Prostate gland (tissue), 2 donors: ENCODE data around the gene EIF4G3. TPM values are rescaled to one million over a fixed set of nuclear protein-coding genes. Genes with fewer than 3 reads are reported as not detected.

Source experiments
- DNase-seq: peaks from one replicate; pipeline ENCODE4 v3.0.0-alpha.2; 2019; ENCODE audit warnings: low spot score
- H3K27ac ChIP-seq, 2 donors: fragments of 200-600 bp; sonication (generic); 2 replicates each; pipeline ENCODE4 v1.5.1; 2017 to 2019
- H3K27me3 ChIP-seq: fragments of 200-600 bp; sonication (generic); replicated peaks from 2 replicates; pipeline ENCODE4 v1.5.1; 2019; ENCODE audit not compliant: insufficient read depth
- H3K36me3 ChIP-seq, 2 donors: fragments of 200-600 bp; sonication (generic); 1 replicate in 1 of 2; 2 replicates in 1 of 2; pipeline versions ENCODE4 v1.5.1 to v1.8.1; 2017 to 2019
- H3K4me1 ChIP-seq: fragments of 200-600 bp; sonication (generic); replicated peaks from 2 replicates; pipeline ENCODE4 v1.5.1; 2019
- H3K4me3 ChIP-seq, 2 donors: fragments of 200-600 bp; sonication (generic); 2 replicates each; pipeline ENCODE4 v1.5.1; 2017 to 2019
- H3K9me3 ChIP-seq: fragments of 200-600 bp; sonication (generic); 2 replicates; pipeline ENCODE4 v1.5.1; 2017
- POLR2A ChIP-seq: fragments of 450-650 bp; IDR thresholded peaks from one replicate; pipeline ENCODE4 v1.6.1; 2016; ENCODE audit warnings: antibody characterized with exemption, mild to moderate bottlenecking
- POLR2AphosphoS5 ChIP-seq: sonication (generic); formaldehyde crosslinking; IDR thresholded peaks from one replicate; pipeline ENCODE4 v1.6.1; 2017; ENCODE audit warnings: antibody characterized with exemption
- WGBS: methylation state at CpG from one replicate; pipeline ENCODE4 v1.1.5; 2018; 5-methylcytosine and 5-hydroxymethylcytosine counted together
- intact Hi-C: fragments of 100-400 bp; cut with DNase I; formaldehyde crosslinking; loops from one replicate; pipeline ENCODE4 v1.14.2; 2022
- total RNA-seq, 2 donors: library from RNA; depleted of rRNA; stranded (reverse); fragments of >200 nt; gene quantifications; one replicate each; pipeline ENCODE4 v1.1.0, GENCODE V29; 2016
- TF ChIP-seq, protein P1 (sequence below), 4 experiments: fragments of 200-600 bp in 2 of 4; fragments of 450-650 bp in 2 of 4; sonication (generic) in 2 of 4; IDR thresholded peaks; 1 replicate in 3 of 4; 2 replicates in 1 of 4; pipeline ENCODE4 v1.5.1; 2016 to 2019; ENCODE audit warnings: antibody characterized with exemption in 4 of 4, mild to moderate bottlenecking in 2 of 4, moderate library complexity in 2 of 4

EIF4G3 gene
- total RNA-seq, 2 donors from 2014 or later = 28.3 to 81.1 TPM

GRCh38 chr1:21066356-21067012 is 110.2 kb downstream of the EIF4G3 start:
- no peak overlapping the region for H3K27ac ChIP-seq
- DNase-seq = no peak
- WGBS = 45% methylated on average over 3 of the region's 3 CpGs
- TF ChIP-seq POLR2A (no peak), POLR2AphosphoS5 (no peak)
- TF ChIP-seq, protein P1, sequence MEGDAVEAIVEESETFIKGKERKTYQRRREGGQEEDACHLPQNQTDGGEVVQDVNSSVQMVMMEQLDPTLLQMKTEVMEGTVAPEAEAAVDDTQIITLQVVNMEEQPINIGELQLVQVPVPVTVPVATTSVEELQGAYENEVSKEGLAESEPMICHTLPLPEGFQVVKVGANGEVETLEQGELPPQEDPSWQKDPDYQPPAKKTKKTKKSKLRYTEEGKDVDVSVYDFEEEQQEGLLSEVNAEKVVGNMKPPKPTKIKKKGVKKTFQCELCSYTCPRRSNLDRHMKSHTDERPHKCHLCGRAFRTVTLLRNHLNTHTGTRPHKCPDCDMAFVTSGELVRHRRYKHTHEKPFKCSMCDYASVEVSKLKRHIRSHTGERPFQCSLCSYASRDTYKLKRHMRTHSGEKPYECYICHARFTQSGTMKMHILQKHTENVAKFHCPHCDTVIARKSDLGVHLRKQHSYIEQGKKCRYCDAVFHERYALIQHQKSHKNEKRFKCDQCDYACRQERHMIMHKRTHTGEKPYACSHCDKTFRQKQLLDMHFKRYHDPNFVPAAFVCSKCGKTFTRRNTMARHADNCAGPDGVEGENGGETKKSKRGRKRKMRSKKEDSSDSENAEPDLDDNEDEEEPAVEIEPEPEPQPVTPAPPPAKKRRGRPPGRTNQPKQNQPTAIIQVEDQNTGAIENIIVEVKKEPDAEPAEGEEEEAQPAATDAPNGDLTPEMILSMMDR (IDR thresholded peaks at IDR 0.05) = no peak
- H3K27me3 ChIP-seq = peaks cover 3% of the 10 kb centered on the region
- intact Hi-C loops = no loop called here
- no peak overlapping the region for H3K4me3 ChIP-seq
- no peaks in the 10 kb centered on the region for H3K4me1 ChIP-seq
- no peaks in the 10 kb centered on the region for H3K36me3 ChIP-seq
- no peaks in the 10 kb centered on the region for H3K9me3 ChIP-seq

GRCh38 chr1:21065851-21066250 is 110.8 kb downstream of the EIF4G3 start:
- Histone ChIP-seq H3K36me3 (no peaks in the 10 kb centered on the region), H3K4me1 (no peaks in the 10 kb centered on the region), H3K27ac (no peak overlapping the region), H3K27me3 (peaks cover 3% of the 10 kb centered on the region), H3K9me3 (no peaks in the 10 kb centered on the region), H3K4me3 (no peak overlapping the region)
- no peak for TF ChIP-seq POLR2AphosphoS5
- no peak for TF ChIP-seq POLR2A
- TF ChIP-seq, protein P1 (IDR thresholded peaks at IDR 0.05) = no peak
- intact Hi-C loops = no loop called here
- DNase-seq = no peak
- 96% methylated on average over 2 of the region's 2 CpGs for WGBS

GRCh38 chr1:21064057-21064456 is 112.6 kb downstream of the EIF4G3 start:
- H3K9me3 ChIP-seq = no peaks in the 10 kb centered on the region
- H3K4me1 ChIP-seq = no peaks in the 10 kb centered on the region
- 50% methylated on average over 3 of the region's 3 CpGs for WGBS
- TF ChIP-seq POLR2A (no peak), POLR2AphosphoS5 (no peak)
- TF ChIP-seq, protein P1 (IDR thresholded peaks at IDR 0.05) = no peak
- H3K27me3 ChIP-seq = peaks cover 3% of the 10 kb centered on the region
- no peak for DNase-seq
- H3K27ac ChIP-seq = no peak overlapping the region
- H3K36me3 ChIP-seq = no peaks in the 10 kb centered on the region
- intact Hi-C loops = no loop called here
- no peak overlapping the region for H3K4me3 ChIP-seq

GRCh38 chr1:21060523-21060922 is 116.2 kb downstream of the EIF4G3 start:
- Histone ChIP-seq H3K36me3 (no peaks in the 10 kb centered on the region), H3K27me3 (no peaks in the 10 kb centered on the region), H3K27ac (no peak overlapping the region), H3K9me3 (no peaks in the 10 kb centered on the region), H3K4me1 (no peaks in the 10 kb centered on the region), H3K4me3 (no peak overlapping the region)
- WGBS = 87% methylated on average over 5 of the region's 5 CpGs
- intact Hi-C loops = no loop called here
- no peak for TF ChIP-seq POLR2A
- TF ChIP-seq, protein P1 (IDR thresholded peaks at IDR 0.05) = no peak
- no peak for TF ChIP-seq POLR2AphosphoS5
- DNase-seq = no peak

DNA sequence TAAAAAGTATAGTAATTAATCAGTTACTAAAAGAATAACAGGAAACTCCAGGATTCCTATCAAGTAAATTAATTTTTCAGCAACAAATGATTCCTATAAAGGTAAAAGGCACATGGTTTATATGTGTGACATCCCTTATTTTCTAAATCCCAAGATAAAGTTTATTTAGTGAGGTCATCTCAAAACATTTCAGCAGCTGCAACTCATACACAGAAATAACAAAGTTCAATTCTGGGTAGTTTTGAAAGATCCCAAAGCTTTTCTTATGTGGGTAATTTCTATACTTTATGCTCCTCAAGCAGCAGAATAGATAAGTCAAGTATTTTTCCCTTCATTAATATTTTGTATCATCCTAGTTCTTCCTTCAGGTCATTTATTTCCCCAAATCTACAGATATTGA is 117.7 kb downstream of the EIF4G3 start:
- Histone ChIP-seq H3K27me3 (no peaks in the 10 kb centered on the region), H3K4me3 (no peak overlapping the region), H3K27ac (no peak overlapping the region), H3K9me3 (no peaks in the 10 kb centered on the region), H3K36me3 (no peaks in the 10 kb centered on the region), H3K4me1 (no peaks in the 10 kb centered on the region)
- TF ChIP-seq POLR2AphosphoS5 = no peak
- TF ChIP-seq, protein P1 (IDR thresholded peaks at IDR 0.05) = no peak
- no peak for TF ChIP-seq POLR2A
- no peak for DNase-seq
- intact Hi-C loops = no loop called here
